NCI-H2107 (cell line): Measurements from ENCODE around the gene C2orf92.
A peak's percentile ranks its signal among the peaks of the same experiment; 100 is the strongest.

ENCODE experiments used
- DNase-seq: peaks from one replicate; lab custom pipeline; 2025; lab: John Stamatoyannopoulos, UW

The C2orf92 gene

GRCh38 chr2:97745474-97746174, 76.1 kb downstream of the C2orf92 start:
- peak; percentile 46 for DNase-seq

- DNase-seq, result no peak
These were observed 77.8 kb downstream of the C2orf92 start for GRCh38 chr2:97747285-97747684.

- DNase-seq, result no peak
These were observed 78.2 kb downstream of the C2orf92 start for GRCh38 chr2:97747716-97748115.

- DNase-seq, result no peak
These were observed 80.1 kb downstream of the C2orf92 start for GRCh38 chr2:97749581-97749980.

GRCh38 chr2:97750017-97750416, 80.5 kb downstream of the C2orf92 start:
- DNase-seq, result no peak

GRCh38 chr2:97751752-97752151, 82.2 kb downstream of the C2orf92 start:
- DNase-seq, result peak; percentile 84
